ENCODE measurements around the gene PIGL. TPM values are rescaled to one million over a fixed set of nuclear protein-coding genes. Genes with fewer than 3 reads are reported as not detected.

The PIGL gene
- total RNA-seq, 2 donors from 2014 or later: 34.5 to 109 TPM

DNA sequence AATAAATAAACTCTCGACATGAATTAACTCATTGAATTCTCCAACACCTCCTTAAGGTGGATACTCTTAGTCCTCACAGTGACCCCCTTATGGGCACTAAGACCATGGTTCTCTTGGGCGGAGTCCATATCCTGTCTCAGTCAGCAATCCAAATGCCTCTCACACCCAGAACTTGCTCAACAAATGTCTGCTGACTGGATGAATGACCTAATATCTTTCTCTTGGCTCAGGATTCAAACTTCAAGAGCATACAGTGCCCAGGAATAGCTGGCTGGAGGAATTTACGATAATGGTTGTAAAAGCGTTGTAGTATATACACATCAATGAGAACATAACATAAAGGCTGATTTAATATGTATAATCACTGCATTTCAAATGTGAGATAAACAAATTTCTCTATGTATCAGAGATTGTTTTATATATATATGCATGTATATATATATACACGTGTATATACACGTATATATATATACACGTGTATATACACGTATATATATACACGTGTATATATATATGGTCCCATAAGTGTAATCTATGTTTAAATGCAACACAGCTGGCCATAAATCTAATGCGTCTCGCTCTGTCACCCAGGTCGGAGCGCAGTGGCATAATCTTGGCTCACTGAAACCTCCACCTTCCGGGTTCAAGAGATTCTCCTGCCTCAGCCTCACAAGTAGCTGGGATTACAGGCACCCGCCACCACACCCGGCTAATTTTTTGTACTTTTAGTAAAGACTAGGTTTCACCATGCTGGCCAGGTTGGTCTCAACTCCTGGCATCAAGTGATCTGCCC, 157.3 kb downstream of the PIGL start:
- TF ChIP-seq, protein P1, sequence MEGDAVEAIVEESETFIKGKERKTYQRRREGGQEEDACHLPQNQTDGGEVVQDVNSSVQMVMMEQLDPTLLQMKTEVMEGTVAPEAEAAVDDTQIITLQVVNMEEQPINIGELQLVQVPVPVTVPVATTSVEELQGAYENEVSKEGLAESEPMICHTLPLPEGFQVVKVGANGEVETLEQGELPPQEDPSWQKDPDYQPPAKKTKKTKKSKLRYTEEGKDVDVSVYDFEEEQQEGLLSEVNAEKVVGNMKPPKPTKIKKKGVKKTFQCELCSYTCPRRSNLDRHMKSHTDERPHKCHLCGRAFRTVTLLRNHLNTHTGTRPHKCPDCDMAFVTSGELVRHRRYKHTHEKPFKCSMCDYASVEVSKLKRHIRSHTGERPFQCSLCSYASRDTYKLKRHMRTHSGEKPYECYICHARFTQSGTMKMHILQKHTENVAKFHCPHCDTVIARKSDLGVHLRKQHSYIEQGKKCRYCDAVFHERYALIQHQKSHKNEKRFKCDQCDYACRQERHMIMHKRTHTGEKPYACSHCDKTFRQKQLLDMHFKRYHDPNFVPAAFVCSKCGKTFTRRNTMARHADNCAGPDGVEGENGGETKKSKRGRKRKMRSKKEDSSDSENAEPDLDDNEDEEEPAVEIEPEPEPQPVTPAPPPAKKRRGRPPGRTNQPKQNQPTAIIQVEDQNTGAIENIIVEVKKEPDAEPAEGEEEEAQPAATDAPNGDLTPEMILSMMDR (IDR thresholded peaks at IDR 0.05): no peak
- TF ChIP-seq POLR2A (IDR thresholded peaks at IDR 0.05): no peak
- no peaks in the 10 kb centered on the region for H3K36me3 ChIP-seq (replicated peaks in 1 of 2; ENCODE audit: insufficient read depth in 1 of 2, low read depth in 2 of 2)
- no peak overlapping the region for H3K4me3 ChIP-seq
- WGBS, 2 donors: 87 to 93% methylated on average over 16 of the region's 16 CpGs
- no peaks in the 10 kb centered on the region for H3K9me3 ChIP-seq
- H3K4me1 ChIP-seq: peaks cover 19% of the 10 kb centered on the region
- no peak overlapping the region for H3K27ac ChIP-seq
- ATAC-seq: no peak
- intact Hi-C loops (cut with DNase I): no loop called here
- no peaks in the 10 kb centered on the region for H3K27me3 ChIP-seq
- DNase-seq: no peak

MicroRNA genes within 50 kb of the gene (microRNA counts, 767-probe panel; counts per million panel counts)
- microRNA hsa-miR-1288: 0 to 736 counts per million in 2 donors

Small RNAs within 50 kb of the gene (microRNA-seq; reads per million reads assigned to microRNA genes)
- 0 reads per million in 2 donors for gene MIR1288 (ENCODE audit: borderline number of aligned reads in 2 of 2, borderline replicate concordance in 2 of 2)

Small RNAs within 50 kb of the gene (small RNA-seq; reads per million reads assigned to genes)
- gene MIR1288: not detected

Other genes starting within 250 kb of the PIGL start
- 10 to 100 TPM; 18.2 to 18.8 TPM for gene ZSWIM7, start 217.5 kb upstream of the PIGL start, total RNA-seq
- 10 to 100 TPM; 64.1 to 75.8 TPM for gene TTC19, start 217.4 kb upstream of the PIGL start, total RNA-seq
- 100 to 1,000 TPM; 120 to 230 TPM for gene NCOR1, start 1.7 kb upstream of the PIGL start, total RNA-seq
- gene CENPV, start 136.3 kb downstream of the PIGL start, total RNA-seq: 10 to 100 TPM; 13.7 to 77.8 TPM
- gene UBB, start 163.9 kb downstream of the PIGL start, total RNA-seq: 100 to 1,000 TPM; 450 to 486 TPM
- 10 to 100 TPM in 1 of 2 donors, 1 to 10 TPM in 1; 4.7 to 30.7 TPM for gene TRPV2, start 198.4 kb downstream of the PIGL start, total RNA-seq

All from body of pancreas (tissue), 4 donors.